Muscle of leg (tissue), 11 donors: ENCODE data around the gene TBX1. TPM values are rescaled to one million over a fixed set of nuclear protein-coding genes. Genes with fewer than 3 reads are reported as not detected.

Source experiments
- DNase-seq: peaks from one replicate; pipeline ENCODE4 v3.0.0; 2013
- H3K27ac ChIP-seq: one replicate; pipeline ENCODE4 v1.5.1; 2013; ENCODE audit warnings: mild to moderate bottlenecking, low read length, control low read depth
- H3K27me3 ChIP-seq: one replicate; pipeline ENCODE4 v1.6.1; 2013; ENCODE audit warnings: low read length; ENCODE audit not compliant: control insufficient read depth, insufficient read depth
- H3K36me3 ChIP-seq: one replicate; pipeline ENCODE4 v1.6.1; 2013; ENCODE audit warnings: low read length; ENCODE audit not compliant: control insufficient read depth, insufficient read depth
- H3K4me1 ChIP-seq: one replicate; pipeline ENCODE4 v1.6.1; 2013; ENCODE audit warnings: low read length; ENCODE audit not compliant: control insufficient read depth, insufficient read depth
- H3K4me3 ChIP-seq: one replicate; pipeline ENCODE4 v1.5.1; 2013; ENCODE audit warnings: low read length, control low read depth
- H3K9me3 ChIP-seq: replicated peaks from 2 replicates; pipeline ENCODE4 v1.6.1; 2013; ENCODE audit warnings: low read depth, low read length; ENCODE audit not compliant: control insufficient read depth
- WGBS: methylation state at CpG from one replicate; pipeline ENCODE4 v1.1.5; 2013; ENCODE audit warnings: missing lambda C conversion rate; ENCODE audit not compliant: insufficient coverage; 5-methylcytosine and 5-hydroxymethylcytosine counted together
- polyA plus RNA-seq, 8 donors: library from polyadenylated mRNA; unstranded; fragments of 120-200 nt; gene quantifications; one replicate each; pipeline versions ENCODE4 v1.2.1 to v1.2.3, GENCODE V29; 2013; ENCODE audit warnings: inconsistent platforms in 1 of 8, low replicate concordance in 1 of 8; ENCODE audit not compliant: insufficient read length in 8 of 8, insufficient read depth in 1 of 8
- total RNA-seq: library from RNA; stranded (reverse); fragments of 120-200 nt; gene quantifications from one replicate; pipeline ENCODE4 v1.2.4, GENCODE V29; 2013

Gene TBX1
- total and polyA plus RNA-seq, 9 donors = 7.2 to 50.3 (median 11.9) TPM

GRCh38 chr22:19759427-19760057 lies 1.0 kb upstream of the TBX1 start:
- Histone ChIP-seq H3K4me1 (peaks cover 45% of the 10 kb centered on the region), H3K36me3 (peaks cover 2% of the 10 kb centered on the region), H3K4me3 (no peak overlapping the region), H3K9me3 (no peaks in the 10 kb centered on the region), H3K27ac (no peak overlapping the region), H3K27me3 (peaks cover 90% of the 10 kb centered on the region)
- DNase-seq = no peak
- WGBS = 5% methylated on average over 42 of the region's 43 CpGs

GRCh38 chr22:19760951-19761724 lies 560 bp downstream of the TBX1 start:
- DNase-seq = no peak
- Histone ChIP-seq H3K27ac (peak overlapping the region; percentile 67), H3K27me3 (peaks cover 86% of the 10 kb centered on the region), H3K4me3 (peak overlapping the region; percentile 49), H3K9me3 (no peaks in the 10 kb centered on the region), H3K36me3 (peaks cover 7% of the 10 kb centered on the region), H3K4me1 (peaks cover 40% of the 10 kb centered on the region)
- WGBS = 3% methylated on average over 101 of the region's 117 CpGs

DNA sequence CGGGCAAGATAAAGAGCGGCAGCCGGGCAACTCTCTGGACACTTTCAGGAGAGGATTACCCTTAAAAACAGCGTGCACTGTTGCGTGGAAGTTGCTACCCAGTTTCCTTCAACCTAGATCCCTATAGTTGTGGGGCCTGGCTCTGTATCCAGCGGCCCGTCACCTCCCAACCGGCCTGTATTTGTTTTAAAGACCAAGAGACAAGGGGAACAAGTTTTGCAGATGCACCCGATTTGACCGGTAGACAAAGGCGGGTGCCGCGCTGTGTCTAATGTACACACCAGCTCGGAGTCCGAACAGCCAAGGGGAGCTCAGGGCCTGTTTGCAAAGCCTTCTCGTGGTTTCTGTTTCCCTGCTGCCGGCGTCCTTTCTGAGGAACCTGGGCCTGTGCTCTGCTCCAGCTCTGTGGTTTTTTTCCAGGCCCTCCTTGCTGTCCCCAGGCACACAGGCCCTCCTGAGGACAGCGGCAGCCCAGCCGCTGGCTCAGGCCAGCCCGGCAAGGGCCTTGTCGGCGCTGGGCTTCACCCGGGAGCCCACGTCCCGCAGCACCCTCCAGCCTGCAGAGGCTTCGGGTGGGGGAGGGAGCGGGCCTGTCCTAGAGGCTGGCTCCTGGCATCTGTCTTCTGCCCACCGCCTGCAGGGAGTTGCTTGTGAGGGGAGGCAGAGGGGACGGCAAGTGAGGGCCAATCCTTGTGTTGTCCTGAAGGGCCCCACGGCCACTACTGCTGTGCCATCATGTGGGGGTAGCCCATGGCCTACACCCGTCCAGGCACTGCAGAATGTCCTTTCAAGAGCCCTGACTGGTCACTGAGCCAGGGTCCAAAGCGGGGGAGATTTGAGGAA lies 1.4 kb downstream of the TBX1 start:
- Histone ChIP-seq H3K4me1 (peaks cover 38% of the 10 kb centered on the region), H3K27me3 (peaks cover 84% of the 10 kb centered on the region), H3K9me3 (no peaks in the 10 kb centered on the region), H3K27ac (peak overlapping the region; percentile 74), H3K4me3 (peak overlapping the region; percentile 49), H3K36me3 (peaks cover 7% of the 10 kb centered on the region)
- WGBS = 61% methylated on average over 31 of the region's 33 CpGs
- DNase-seq = no peak

DNA sequence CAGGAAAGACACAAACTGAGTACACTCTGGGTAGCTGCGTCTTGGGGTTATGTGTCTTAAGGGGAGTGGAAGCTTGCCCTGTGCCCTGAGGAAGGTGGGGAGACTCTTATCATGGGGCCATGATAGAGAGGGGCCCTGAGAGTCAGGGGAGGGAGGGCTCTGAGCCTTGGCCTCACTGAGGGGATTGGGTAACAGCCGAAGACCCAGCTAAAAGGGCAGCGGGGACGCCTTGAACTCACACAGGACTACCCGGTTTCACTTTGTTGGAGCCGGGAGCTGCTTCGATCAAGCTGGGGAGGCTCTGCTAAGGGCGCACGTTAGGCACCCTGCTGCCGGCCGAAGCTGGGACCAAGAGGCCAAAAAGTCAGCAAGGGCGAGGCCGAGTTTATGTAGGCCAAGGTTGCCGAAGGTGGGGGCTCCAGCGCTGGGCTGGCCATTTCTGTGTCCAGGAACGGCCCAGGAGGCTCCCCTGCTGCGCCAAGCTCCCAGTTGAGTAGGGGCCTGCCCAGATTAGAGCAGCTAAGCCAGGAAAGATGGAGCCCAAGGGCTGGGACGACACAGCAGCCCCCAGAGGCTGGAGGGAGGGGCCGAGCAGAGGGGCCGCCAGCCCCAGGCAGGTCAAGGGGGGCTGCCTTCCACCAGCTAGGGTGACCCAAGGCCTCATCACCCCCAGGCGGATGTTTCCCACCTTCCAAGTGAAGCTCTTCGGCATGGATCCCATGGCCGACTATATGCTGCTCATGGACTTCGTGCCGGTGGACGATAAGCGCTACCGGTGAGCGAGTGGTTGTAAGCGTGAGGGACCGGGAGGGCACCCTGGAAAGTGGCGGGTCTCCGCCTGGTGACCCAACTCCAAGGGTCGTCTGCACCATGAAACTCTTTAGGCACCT lies 2.2 kb downstream of the TBX1 start:
- Histone ChIP-seq H3K27ac (peak overlapping the region; percentile 74), H3K27me3 (peaks cover 84% of the 10 kb centered on the region), H3K4me1 (peaks cover 42% of the 10 kb centered on the region), H3K9me3 (no peaks in the 10 kb centered on the region), H3K36me3 (peaks cover 7% of the 10 kb centered on the region), H3K4me3 (peak overlapping the region; percentile 49)
- WGBS = 53% methylated on average over 31 of the region's 34 CpGs
- DNase-seq = no peak

GRCh38 chr22:19763458-19764298 lies 3.1 kb downstream of the TBX1 start:
- WGBS = 28% methylated on average over 36 of the region's 39 CpGs
- Histone ChIP-seq H3K4me3 (no peak overlapping the region), H3K27ac (no peak overlapping the region), H3K36me3 (peaks cover 7% of the 10 kb centered on the region), H3K4me1 (peaks cover 46% of the 10 kb centered on the region), H3K9me3 (no peaks in the 10 kb centered on the region), H3K27me3 (peaks cover 84% of the 10 kb centered on the region)
- no peak for DNase-seq

DNA sequence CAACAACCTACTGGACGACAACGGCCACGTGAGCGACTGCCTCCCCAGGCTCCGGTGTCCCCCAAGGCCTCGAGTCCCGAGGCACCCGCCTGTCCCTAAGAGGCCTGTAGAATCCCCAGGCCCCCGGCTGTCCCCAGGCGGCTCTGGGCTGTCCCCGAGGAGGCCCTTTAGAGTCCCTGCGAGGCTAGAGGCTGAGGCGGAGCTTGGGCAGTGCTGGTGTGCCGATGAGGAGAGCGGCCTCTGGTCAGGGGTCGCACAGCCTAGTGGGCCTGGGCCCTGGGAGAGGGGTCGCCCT lies 3.7 kb downstream of the TBX1 start:
- peaks cover 41% of the 10 kb centered on the region for H3K4me1 ChIP-seq
- peaks cover 84% of the 10 kb centered on the region for H3K27me3 ChIP-seq
- no peaks in the 10 kb centered on the region for H3K9me3 ChIP-seq
- H3K36me3 ChIP-seq = peaks cover 10% of the 10 kb centered on the region
- no peak for DNase-seq
- no peak overlapping the region for H3K4me3 ChIP-seq
- WGBS = 41% methylated on average over 15 of the region's 17 CpGs
- H3K27ac ChIP-seq = no peak overlapping the region

DNA sequence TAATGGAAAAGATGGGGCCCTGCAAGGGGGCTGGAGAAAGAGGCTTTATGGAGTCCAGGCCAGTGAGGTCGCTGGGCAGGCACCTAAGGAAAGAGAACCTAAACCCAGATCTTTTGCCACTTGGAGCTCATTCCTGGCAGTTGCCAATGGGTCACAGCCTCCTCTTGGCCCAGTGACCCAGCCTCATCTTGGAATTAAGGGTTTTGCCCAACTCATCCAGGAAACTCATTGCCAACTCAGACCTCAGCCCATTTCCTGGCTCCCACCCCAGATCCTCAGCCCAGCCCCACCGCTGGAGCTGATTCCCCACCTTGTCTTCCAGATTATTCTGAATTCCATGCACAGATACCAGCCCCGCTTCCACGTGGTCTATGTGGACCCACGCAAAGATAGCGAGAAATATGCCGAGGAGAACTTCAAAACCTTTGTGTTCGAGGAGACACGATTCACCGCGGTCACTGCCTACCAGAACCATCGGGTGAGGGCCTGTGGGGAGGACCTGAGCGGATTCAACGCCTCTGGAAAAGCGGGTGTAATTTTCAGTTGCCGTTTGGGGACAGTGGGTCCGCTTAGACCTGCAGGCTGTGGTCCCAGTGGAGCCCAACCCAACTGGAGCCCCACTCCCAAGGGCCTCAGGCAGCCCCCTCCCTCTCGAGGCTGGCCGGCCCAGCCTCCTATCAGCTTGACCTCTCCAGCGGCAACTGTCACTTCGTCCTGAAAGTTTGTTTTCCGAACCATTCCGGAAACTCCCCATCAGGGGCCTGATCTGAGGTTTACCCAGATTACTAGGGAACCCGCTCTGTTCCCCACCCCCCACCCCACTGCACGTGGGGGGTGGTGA lies 4.3 kb downstream of the TBX1 start:
- H3K27me3 ChIP-seq = peaks cover 84% of the 10 kb centered on the region
- WGBS = 51% methylated on average over 17 of the region's 25 CpGs
- H3K36me3 ChIP-seq = peaks cover 12% of the 10 kb centered on the region
- DNase-seq = no peak
- H3K4me1 ChIP-seq = peaks cover 38% of the 10 kb centered on the region
- H3K4me3 ChIP-seq = no peak overlapping the region
- no peak overlapping the region for H3K27ac ChIP-seq
- no peaks in the 10 kb centered on the region for H3K9me3 ChIP-seq

DNA sequence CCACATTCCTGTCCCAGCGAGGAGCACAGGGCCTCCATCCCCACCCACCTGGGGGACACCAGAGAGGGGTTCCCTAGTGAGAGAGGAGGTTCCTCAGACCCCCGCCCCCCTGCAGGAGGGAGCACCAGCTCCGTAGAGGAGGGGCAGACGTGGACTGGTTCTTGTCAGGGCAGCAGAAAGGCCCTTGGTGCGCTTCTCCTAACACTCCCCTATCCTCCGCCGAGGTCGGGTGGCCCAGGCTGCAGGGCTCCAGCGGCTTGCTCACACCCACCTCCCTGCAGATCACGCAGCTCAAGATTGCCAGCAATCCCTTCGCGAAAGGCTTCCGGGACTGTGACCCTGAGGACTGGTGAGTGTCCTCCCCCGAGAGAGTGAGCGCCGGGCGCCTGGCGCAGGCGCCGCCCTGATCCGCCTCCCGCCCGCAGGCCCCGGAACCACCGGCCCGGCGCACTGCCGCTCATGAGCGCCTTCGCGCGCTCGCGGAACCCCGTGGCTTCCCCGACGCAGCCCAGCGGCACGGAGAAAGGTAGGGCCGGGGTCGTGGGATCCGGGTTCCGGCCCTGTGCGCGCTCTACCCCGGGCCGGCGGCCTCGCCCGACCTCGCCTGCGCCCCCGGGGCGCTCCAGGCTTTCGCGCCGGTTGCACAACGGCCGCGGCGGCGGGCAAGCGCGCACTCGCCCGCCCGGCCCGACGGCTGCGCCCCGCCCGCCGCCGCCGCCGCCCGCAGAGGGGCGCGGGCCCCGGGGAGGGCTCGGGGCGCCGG lies 5.1 kb downstream of the TBX1 start:
- Histone ChIP-seq H3K4me1 (peaks cover 38% of the 10 kb centered on the region), H3K4me3 (no peak overlapping the region), H3K27ac (no peak overlapping the region), H3K36me3 (peaks cover 12% of the 10 kb centered on the region), H3K27me3 (peaks cover 86% of the 10 kb centered on the region), H3K9me3 (no peaks in the 10 kb centered on the region)
- WGBS = 5% methylated on average over 79 of the region's 83 CpGs
- DNase-seq = no peak
